ENCODE data around the gene DENND2A. TPM values are rescaled to one million over a fixed set of nuclear protein-coding genes. Genes with fewer than 3 reads are reported as not detected.

DENND2A gene
- total RNA-seq, 6 experiments from 2014 or later: 0.50 to 0.99 (median 0.58) TPM

DNA sequence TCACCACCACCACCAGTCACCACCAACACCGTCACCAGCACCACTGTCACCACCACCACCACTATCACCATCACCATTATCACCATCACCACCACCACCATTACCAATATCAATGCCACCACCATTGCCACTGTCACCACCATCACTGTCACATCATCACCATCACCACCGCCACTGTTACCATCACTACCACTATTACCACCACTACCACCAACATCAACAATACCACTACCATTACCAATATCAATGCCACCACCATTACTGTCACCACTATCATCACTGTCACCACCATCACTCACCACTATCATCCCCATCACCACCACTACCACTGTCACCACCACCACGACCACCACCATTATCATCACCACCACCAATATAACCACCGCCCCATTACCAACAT is 14.0 kb upstream of the DENND2A start:
- TF ChIP-seq, protein P1, sequence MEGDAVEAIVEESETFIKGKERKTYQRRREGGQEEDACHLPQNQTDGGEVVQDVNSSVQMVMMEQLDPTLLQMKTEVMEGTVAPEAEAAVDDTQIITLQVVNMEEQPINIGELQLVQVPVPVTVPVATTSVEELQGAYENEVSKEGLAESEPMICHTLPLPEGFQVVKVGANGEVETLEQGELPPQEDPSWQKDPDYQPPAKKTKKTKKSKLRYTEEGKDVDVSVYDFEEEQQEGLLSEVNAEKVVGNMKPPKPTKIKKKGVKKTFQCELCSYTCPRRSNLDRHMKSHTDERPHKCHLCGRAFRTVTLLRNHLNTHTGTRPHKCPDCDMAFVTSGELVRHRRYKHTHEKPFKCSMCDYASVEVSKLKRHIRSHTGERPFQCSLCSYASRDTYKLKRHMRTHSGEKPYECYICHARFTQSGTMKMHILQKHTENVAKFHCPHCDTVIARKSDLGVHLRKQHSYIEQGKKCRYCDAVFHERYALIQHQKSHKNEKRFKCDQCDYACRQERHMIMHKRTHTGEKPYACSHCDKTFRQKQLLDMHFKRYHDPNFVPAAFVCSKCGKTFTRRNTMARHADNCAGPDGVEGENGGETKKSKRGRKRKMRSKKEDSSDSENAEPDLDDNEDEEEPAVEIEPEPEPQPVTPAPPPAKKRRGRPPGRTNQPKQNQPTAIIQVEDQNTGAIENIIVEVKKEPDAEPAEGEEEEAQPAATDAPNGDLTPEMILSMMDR (IDR thresholded peaks at IDR 0.05): no peak
- DNase-seq: no peak
- no peak overlapping the region for H3K27ac Mint-ChIP-seq
- H3K4me1 Mint-ChIP-seq (ENCODE audit: low read depth): peaks cover 31% of the 10 kb centered on the region
- peaks cover 7% of the 10 kb centered on the region for H3K27me3 Mint-ChIP-seq (ENCODE audit: insufficient read depth)
- no peak overlapping the region for H3K4me3 Mint-ChIP-seq
- no peaks in the 10 kb centered on the region for H3K36me3 Mint-ChIP-seq (ENCODE audit: low read depth)
- no peaks in the 10 kb centered on the region for H3K9me3 Mint-ChIP-seq

DNA sequence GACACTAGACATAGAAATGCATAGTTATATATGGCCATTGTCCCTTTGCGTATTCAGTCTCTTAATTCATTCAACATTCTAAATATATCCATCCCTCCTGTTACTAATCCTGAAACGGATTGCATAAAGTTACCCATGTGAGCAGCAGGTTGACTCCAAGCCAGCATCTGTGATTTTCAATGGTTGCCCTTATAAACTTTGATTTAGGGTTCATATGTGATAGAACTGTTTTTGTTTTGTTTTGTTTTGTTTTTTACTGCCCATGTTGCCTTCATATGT is 13.4 kb upstream of the DENND2A start:
- DNase-seq: no peak
- H3K9me3 Mint-ChIP-seq: no peaks in the 10 kb centered on the region
- H3K4me3 Mint-ChIP-seq: no peak overlapping the region
- no peak overlapping the region for H3K27ac Mint-ChIP-seq
- H3K27me3 Mint-ChIP-seq (ENCODE audit: insufficient read depth): peaks cover 7% of the 10 kb centered on the region
- H3K4me1 Mint-ChIP-seq (ENCODE audit: low read depth): peaks cover 35% of the 10 kb centered on the region
- no peaks in the 10 kb centered on the region for H3K36me3 Mint-ChIP-seq (ENCODE audit: low read depth)
- TF ChIP-seq, protein P1 (IDR thresholded peaks at IDR 0.05): no peak

DNA sequence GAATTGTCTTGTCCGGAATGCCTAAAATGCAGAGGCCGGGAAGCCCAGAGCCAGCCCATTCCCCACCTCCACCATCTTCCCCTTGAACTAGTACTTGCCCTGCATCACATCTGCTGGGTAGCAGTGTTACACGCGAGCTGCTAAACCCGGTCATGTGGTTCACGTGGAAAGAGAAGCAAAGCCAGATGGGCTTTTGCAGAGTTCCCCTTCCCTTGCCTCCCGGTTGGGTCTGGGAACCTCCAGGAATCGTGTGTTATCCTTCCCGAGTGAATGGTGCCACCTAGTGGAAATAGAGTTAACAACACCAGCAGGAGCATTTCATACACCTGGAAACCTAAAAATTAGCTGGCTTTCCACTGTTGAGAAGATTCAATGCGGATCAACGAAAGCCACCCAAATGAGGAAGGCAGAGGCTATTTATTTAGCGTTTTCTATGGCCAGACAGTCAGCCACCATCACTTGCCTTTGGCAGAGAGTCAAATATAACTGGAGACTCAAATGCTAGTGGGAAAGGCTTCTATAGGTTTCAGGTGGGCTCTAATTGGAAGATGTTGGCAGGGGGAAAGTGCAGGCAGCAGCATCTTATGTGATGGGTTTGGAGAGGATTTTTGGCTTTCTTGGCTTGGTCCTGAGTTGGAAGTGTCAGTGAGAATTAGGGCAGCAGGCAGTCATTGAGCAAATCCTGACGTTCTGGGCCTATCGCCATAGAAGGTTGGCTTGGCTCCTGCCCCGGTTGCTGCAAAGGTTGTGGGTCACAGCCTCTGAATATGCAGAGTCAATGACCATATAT is 12.9 kb upstream of the DENND2A start:
- Mint-ChIP-seq H3K36me3 (ENCODE audit: low read depth) (no peaks in the 10 kb centered on the region), H3K4me1 (ENCODE audit: low read depth) (peaks cover 35% of the 10 kb centered on the region), H3K4me3 (no peak overlapping the region; the same call in 1 of the 2 replicates), H3K27me3 (ENCODE audit: insufficient read depth) (peaks cover 7% of the 10 kb centered on the region), H3K9me3 (no peaks in the 10 kb centered on the region), H3K27ac (no peak overlapping the region)
- DNase-seq: peak; percentile 62
- TF ChIP-seq, protein P1 (IDR thresholded peaks at IDR 0.05): peak; percentile 95

DNA sequence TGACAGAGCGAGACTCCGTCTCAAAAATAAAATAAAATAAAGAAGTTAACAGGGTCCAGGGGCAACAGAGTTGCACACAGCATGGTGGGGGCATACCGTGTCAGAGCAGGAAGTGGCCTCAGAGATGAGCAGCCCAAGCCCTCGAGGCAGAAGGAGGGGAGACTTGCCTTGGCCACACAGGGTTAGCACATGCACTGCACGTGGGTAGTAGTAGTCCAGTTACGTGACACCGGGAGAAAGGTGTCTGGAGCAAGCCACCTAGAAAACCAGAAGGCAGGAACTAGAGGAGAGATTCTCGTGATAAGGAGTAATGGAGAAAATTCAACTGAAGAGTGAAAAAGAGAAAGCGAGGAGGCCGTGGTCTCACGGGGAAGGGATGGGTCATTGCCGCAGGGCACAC is 9.8 kb upstream of the DENND2A start:
- H3K27ac Mint-ChIP-seq: no peak overlapping the region
- TF ChIP-seq, protein P1 (IDR thresholded peaks at IDR 0.05): no peak

DNA sequence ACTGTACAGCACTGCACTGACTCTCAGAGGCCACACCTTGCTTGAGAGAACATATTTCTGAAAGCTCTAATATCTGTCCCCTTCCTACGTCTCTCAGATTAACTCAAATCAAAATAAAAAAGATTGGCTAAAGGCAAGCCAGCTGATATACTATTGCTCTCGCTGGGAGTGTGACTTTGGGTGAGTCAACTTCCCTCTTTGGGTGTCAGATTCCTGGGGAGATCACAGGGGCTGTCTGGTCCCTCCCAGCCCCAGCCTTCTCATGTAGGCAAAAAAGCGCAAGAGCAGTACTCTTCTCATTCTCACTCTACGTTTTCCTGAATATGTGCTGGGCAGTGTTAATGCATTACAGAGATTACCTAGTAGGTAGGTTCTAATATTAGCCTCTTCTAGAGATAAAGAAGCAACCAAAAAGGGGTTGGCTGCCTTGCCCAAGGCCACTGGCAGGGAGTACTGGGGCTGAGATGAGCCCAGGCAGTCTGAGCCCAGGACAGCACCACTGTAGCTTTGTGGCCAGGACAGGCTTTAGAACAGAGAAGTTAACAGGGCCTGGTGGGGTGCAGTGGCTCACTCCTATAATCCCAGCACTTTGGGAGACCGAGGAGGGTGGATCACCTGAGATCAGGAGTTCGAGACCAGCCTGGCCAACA is 9.1 kb upstream of the DENND2A start:
- DNase-seq: peak; percentile 21
- Mint-ChIP-seq H3K9me3 (no peaks in the 10 kb centered on the region), H3K4me1 (ENCODE audit: low read depth) (peaks cover 22% of the 10 kb centered on the region), H3K27me3 (ENCODE audit: insufficient read depth) (peaks cover 7% of the 10 kb centered on the region), H3K36me3 (ENCODE audit: low read depth) (no peaks in the 10 kb centered on the region), H3K4me3 (no peak overlapping the region), H3K27ac (no peak overlapping the region)
- TF ChIP-seq, protein P1 (IDR thresholded peaks at IDR 0.05): no peak

More for the DNA sequence above, 9.8 kb upstream of the DENND2A start:
- Mint-ChIP-seq H3K4me3 (no peak overlapping the region), H3K9me3 (no peaks in the 10 kb centered on the region), H3K4me1 (ENCODE audit: low read depth) (peaks cover 22% of the 10 kb centered on the region), H3K36me3 (ENCODE audit: low read depth) (no peaks in the 10 kb centered on the region), H3K27me3 (ENCODE audit: insufficient read depth) (peaks cover 7% of the 10 kb centered on the region)
- DNase-seq: no peak

Measured in HFFc6 (cell line).